DLD1 (cell line): ENCODE data around the gene IFRD1.

Experiments used
- in situ Hi-C: cut with HindIII; loops from 2 replicates; pipeline ENCODE4 v1.10.0; 2017; ENCODE audit warnings: low sequenced_read_pairs

The IFRD1 gene, protein sequence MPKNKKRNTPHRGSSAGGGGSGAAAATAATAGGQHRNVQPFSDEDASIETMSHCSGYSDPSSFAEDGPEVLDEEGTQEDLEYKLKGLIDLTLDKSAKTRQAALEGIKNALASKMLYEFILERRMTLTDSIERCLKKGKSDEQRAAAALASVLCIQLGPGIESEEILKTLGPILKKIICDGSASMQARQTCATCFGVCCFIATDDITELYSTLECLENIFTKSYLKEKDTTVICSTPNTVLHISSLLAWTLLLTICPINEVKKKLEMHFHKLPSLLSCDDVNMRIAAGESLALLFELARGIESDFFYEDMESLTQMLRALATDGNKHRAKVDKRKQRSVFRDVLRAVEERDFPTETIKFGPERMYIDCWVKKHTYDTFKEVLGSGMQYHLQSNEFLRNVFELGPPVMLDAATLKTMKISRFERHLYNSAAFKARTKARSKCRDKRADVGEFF

DNA sequence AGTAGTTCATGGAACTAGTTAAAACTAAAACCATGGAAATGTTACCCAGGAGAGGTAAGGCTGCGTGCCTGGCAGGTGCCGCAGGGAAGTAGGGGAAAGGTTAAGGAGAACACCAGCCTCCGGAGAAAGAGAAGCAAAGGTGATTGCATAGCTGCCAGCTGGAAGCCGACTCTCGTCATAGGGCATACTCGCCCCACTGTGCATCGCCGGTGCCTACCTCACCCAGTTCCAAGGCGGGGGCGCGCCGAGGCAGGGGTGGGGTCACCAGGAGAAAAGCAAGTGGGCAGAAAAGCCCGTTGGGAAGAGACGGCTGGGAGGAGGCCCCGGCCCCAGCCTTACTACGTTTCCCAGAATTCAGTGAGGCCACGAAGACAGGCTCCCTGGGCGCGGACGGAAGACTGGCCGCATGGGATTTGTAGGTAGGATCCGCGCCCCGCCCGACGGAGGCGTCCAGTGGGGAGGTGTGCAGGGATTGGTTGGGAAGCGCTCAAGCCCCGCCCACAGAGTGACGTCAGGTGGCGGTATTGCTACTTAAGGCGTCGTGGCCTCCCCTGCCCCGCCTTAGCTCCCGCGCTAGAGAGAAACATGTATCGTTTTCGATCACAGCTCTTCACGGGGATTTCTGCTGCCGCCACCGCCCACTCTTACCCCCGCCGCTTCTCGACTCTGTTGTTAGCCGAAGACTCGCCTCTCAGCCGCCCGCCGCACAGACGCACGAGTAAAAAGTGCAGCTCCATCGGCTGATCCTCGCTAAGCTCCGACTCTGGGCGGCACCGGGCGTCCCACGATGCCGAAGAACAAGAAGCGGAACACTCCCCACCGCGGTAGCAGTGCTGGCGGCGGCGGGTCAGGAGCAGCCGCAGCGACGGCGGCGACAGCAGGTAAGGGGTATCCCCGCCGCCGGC, at the start of gene IFRD1:
IFRD1 (plus strand) TSS at position 559 of the 905 bp plus-strand sequence; CDS start at position 788, 229 bp downstream.
- in situ Hi-C loops = no loop called here

DNA sequence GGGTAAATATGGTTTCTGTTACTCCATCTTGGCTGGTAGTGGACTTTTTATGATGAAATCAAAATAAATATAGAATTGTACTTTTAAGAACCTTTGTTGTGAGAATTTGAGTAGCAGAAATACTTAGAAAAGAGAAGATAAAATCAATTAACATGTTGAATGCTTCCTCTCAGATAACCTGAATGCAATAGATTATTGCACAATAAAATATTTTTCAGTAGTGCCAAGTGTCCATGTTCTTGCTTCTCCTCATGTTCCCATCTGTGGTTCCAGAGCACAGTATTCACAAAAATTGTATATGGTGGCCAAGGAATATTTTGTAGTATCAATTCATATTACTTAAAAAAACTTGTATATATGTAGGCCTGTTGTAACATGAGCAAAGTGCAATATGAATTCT, 45.9 kb upstream of the IFRD1 start:
- in situ Hi-C loops = loop anchor here (25.0 kb wide), 1 partner anchor 642 kb away; no protein-coding TSS in a partner anchor

DNA sequence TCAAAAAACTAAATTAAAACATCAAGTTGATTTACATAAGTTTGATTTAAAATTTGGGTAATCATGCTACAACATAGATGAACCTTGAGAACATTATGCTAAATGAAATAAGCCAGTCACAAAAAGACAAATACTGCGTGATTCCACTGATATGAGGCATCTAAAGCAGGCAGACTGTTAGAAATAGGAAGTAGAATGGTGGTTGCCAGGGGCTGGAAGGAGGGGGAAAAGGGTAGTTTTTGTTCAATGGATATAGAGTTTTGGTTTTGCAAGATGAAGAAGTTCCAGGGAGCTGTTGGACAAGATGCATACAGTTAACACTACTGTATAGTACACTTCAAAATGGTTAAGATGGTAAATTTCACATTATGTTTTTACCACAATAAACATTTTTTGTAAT, 45.0 kb upstream of the IFRD1 start:
- in situ Hi-C loops = loop anchor here (25.0 kb wide), 1 partner anchor 643 kb away; no protein-coding TSS in a partner anchor

DNA sequence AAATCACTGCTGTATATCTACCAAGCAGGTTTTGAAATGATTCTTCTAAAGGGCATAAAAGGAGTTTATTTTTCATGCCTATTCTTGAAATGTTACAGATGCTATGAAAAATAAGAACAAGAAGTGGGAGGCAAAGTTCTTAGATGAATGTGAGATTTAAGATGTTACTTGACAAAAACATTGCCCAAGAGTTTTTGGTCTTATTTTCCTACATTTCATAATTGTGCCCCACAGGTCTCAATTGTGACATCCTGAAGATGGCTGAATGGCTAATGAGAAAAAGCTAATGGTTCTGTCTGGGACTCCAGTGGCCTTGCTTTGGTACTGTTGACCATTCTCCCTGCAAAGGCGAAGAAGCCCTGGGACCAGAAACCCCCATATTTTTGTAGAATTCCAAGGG, 43.0 kb upstream of the IFRD1 start:
- in situ Hi-C loops = loop anchor here (25.0 kb wide), 1 partner anchor 645 kb away; no protein-coding TSS in a partner anchor

DNA sequence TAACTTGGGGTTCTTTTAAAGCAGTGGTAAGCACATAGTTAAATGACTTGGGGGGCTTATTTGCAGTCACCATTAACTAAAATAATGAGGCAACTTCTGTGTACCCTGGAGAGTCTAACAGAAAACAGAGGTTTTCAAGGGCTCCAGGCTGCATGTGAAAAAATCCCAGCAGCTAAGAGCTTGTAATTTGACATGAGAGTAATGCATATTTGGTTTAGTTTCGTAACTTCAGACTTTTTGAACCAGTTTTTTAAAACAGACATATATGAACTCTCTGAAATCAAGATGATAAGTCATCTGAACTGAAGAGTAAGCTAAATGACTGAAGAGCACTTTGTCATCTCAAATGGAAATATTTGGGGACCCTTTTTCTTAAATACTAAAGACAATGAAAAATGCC, 40.2 kb upstream of the IFRD1 start:
- in situ Hi-C loops = loop anchor here (25.0 kb wide), 1 partner anchor 648 kb away; no protein-coding TSS in a partner anchor

DNA sequence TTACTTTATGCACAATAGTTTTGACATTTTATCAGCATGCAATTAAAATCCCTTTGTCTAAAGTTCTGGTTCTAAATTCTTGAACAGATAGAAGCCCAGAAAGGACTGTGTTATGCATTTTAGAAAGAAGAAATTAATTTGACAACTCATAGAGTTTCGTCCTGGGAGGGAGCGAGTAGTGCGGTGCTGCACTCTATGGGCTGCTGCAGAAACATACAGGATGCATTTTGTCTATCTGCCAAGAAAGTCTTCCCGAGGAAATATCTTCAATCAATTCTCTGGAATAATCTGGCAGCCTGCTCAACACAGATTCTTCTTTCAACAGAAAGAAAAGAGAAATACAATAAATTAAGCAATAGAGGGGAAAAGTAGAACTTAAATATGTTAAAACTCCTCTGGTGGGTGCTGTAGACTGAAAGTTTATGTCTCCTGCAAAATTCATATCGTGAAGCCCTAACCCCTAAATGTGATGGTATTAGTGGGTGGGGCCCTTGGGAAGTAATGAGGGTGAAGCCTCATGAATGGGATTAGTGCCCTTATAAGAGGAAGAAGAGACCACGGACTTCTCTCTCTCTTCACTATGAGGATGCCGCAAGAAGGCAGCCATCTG, 39.0 kb upstream of the IFRD1 start:
- in situ Hi-C loops = loop anchor here (25.0 kb wide), 1 partner anchor 649 kb away; no protein-coding TSS in a partner anchor

DNA sequence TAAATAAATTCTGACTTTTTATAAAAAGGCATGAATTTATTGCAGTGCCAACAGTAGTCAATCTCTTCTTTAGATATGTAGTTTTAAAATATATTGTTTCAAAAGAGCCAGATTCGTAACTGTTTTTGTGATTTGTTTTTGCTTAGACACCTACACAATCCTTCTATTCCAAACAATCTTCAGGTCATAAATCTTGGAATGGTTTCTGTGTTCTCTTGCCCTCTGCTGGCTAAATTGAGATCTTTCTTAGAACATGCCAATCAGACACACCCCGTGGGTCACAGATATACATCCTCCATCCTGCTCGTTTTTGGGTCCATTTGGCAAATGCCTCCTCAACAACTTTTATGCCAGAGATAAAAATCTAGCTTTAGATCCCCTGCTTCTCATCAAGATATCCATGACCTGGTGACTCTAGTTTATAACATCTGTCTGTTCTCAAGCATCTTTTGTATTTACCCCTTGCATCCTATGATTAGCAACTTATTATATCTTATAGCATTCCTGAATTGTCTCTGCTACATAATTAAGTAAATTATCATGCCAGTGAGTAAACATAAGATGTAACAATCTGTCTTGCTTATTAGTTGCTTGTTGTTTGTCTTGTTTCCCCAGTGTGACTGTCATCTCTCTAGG, 35.3 kb upstream of the IFRD1 start:
- in situ Hi-C loops = loop anchor here (25.0 kb wide), 1 partner anchor 653 kb away; no protein-coding TSS in a partner anchor

DNA sequence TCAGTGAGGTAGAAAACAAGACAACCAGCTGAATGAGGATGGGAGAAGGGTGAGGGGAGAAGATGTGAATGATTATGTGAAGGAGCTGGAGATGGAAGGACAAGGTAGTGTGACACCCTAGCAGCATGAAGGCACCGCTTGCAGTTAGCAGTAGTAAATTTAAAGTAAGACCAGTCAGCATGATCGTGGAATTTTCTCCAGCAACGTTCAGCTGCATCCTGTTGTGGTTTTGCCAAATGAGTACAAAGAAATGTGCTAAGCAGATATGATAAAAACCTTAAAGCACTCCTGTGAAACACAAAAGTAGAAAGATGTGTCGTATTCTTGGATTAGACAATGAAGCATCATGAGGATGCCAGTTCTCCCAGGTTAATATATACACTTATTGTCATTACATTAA, 34.1 kb upstream of the IFRD1 start:
- in situ Hi-C loops = loop anchor here (25.0 kb wide), 1 partner anchor 654 kb away; no protein-coding TSS in a partner anchor

DNA sequence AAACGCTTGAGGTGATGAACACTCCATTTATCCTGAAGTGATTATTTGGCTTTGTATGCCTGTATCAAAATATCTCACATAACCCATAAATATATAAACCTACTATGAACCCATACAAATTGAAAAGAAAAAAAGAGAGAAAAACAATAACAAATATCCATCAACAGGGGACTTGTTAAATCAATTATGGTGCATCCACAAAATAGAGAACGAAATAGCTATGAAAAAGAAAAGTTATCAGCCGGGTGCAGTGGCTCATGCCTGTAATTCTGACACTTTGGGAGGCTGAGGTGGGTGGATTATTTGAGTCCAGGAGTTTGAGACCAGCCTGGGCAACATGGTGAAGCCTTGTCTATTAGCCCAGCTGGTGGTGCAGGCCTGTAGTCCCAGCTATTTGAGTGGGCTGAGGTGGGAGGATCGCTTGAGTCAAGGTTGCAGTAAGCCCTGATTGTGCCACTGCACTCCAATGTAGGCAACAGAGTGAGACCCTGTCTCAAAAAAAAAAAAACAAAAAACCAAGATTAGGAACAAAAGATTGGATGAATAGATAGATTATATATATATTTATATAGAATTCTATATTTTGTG, 30.6 kb upstream of the IFRD1 start:
- in situ Hi-C loops = loop anchor here (25.0 kb wide), 1 partner anchor 657 kb away; no protein-coding TSS in a partner anchor

DNA sequence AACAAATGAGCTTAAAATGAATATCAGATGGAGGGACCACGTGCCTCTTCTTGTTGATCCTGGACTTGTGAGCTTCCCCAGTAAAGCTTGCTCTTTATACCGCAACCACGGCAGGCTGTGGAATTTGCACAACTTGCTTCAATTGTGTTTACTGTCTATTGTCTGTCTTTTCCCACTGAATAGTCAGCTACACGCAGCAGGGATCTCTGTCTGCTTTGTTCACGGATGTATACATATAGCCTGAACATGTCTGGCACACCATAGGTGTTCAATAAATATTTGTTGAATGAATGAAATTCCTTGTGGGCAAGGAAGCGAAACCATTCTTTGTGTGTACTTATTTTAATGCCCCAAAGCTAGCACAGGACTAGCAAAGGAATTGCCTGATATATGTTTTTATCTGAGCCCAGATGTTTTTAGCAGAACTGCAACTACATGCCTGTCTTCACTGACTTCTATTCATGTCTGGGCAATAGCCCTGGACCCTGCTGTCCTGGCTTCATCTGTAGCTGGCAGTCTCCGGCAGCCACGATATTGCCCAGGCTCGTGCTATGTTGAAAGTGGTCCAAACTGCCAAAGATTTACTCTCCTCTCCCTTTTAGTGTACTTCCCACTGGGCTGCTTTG, 29.9 kb upstream of the IFRD1 start:
- in situ Hi-C loops = loop anchor here (25.0 kb wide), 1 partner anchor 658 kb away; no protein-coding TSS in a partner anchor

DNA sequence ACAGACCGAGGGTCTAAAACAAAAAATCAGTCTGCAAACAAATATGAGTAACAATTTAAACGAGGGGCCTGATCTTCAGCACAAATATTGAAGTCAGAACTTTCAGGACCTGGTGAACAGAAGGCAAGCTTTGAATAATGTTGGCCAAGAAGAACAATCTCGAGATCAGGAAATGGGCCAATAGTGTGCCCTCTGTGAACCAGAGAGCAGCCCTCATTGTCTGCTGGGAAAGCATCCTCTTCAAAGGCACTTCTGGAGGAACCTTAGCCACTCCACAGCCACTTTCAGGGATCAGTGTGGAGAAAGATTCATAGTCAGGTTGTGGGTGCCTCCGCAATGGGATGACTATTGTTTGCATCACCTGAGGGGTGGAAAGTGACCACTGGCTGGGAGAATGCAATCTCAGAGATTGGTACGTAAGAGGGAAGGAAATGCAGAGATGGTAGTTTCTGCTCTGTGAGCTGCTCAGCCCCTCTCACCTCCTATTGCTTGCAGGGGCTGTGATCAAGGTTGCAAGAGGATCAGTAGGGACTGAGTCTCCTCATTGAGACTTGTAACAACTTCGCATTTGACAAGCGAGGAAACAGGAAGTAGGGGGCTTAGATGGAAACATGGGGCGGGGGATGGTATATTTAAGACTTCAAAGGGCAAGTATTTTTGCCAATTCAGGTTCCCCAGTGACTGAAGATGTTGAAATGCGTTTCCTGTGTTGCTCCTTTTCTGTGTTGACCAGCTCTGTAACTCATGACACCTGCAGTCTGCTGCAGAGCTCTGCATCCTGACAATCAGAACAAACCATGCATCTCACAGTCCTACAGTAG, 28.4 kb upstream of the IFRD1 start:
- in situ Hi-C loops = loop anchor here (25.0 kb wide), 1 partner anchor 660 kb away; no protein-coding TSS in a partner anchor

DNA sequence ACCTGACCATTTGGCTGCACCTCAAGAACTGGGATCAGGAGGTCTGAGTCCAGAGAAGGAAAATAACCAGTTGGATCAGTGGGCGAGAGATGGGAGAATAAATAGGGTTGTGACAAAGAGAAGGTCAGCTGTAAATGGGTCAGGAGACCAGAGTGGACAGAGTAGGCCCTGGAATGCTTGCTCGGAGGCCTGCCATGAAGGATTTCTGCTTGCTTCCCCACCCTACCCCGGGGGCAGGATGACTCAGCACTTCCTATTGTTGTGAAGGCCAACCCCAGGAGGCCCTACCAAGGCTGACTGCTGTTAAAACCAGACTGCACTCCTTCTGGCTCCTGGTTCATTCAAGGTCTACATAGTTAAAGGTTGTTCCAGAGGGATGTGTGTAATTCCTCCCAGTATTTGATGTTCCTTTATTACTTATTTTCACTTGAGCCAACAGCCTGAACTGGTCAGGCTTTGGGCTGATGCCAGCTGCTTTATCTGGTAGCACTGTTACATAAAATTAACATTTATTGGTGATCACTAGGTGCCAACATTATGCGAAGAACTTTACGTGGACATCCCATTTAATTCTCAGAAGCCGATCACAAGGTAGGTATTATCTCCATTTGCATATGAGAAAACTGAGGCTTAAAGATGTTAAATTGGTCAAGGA, 27.3 kb upstream of the IFRD1 start:
- in situ Hi-C loops = loop anchor here (25.0 kb wide), 1 partner anchor 661 kb away; no protein-coding TSS in a partner anchor

DNA sequence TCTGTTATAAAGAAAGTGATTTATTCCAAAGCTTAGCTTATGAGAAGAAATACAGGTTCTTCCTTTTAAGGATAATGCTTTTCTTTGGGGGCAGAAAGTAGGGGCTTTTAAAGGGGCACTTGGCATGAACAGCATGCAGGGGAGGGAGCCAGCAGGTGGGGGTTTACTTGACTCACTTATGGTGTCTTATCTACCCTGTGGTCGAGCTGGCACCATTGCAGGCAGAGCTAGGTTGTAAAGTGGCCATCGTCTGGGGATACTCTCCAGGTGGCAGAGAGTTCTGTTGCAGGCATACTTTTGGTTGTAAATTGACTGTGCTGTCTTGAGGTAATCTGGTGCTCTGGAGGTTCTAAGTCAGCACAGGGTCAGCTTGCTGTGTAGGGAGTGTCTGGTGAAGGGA, 26.3 kb upstream of the IFRD1 start:
- in situ Hi-C loops = loop anchor here (25.0 kb wide), 1 partner anchor 662 kb away; no protein-coding TSS in a partner anchor

DNA sequence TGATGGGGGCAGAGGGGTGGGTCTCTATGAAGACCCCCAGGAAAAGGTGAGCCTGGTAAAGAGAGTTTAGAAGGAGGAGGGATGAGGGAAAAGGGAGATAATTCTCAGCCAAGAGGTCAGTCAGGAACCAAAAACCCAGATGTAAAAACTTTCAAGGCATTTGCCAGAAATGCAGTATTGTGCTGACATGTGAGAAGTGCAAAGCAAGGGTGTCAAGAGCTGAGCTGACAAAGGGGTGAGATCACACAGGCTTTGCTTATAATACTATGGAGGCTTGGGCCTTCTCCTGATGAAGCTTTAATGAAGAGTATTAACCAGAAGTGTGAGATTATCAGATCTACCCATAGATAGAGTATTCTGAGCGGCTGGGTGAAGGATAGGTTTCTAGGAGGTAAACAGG, 22.3 kb upstream of the IFRD1 start:
- in situ Hi-C loops = no loop called here

DNA sequence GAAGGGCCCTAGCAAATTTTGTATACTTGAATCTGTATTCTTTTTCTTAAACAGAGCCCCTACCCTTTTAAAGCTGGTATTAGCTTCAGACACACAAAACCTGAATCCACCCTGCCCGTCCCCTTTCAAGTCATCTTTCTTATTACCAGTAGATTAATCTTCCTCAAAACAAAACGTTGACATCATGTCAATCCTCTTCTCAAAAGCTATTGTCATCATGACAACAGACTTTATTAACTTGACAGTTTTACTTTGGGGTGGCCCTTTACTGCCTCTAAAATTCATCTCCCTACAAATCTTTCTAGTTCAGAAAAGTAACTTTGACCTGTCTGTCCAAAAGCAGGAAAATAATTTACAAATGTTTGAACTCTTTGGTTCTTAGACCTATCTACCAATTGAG, 21.5 kb upstream of the IFRD1 start:
- in situ Hi-C loops = no loop called here

DNA sequence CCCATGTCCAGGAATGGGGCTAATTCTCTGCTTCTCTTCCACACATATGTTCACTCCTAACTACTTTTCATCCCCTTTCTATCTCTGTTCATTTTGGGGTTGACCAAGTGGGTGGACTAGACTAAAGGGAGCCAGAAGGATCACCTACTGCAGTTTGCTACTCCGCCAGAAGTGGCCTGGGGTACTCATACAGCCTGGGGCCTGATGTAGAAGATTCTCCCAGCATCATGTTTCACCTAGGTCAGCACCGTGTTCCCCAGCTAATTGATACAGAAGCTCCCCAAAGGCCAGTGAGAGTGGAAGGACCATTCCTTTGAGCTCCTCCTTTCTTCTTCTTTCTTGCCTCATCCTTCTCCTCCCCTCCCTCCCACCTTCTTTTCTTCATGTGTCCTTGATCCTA, 19.6 kb upstream of the IFRD1 start:
- in situ Hi-C loops = no loop called here

DNA sequence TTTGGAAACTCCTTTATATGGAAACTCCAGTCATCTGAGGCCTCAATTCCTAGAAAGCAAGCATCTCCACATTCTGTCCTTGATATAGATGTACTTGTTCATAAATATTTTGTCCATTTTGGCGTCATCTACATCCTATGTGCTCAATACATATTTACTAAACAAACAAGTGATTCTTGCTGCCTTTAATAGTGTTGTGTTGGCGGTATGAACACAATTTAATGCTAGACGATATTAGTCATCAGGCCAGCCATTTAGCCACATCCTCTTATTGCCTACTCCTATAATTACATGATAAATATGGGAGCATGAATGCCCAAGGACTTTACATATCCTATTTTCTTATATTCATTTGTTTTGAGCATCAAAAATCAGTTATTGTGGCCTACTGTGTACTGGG, 18.5 kb upstream of the IFRD1 start:
- in situ Hi-C loops = no loop called here

DNA sequence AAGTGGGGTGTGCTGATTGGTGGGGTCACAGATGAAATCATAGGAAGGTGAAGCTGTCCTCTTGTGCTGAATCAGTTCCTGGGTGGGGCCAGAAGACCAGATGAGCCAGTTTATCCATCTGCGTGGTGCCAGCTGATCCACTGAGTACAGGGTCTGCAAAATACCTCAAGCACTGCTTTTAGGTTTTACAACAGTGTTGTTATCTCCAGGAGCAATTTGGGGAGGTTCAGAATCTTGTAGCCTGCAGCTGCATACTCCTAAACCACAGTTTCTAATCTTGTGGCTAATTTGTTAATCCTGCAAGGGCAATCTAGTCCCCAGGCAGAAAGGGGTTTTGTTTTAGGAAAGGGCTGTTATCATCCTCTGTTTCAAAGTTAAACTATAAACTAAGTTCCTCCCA, 17.0 kb upstream of the IFRD1 start:
- in situ Hi-C loops = no loop called here
